Retinal pigment epithelial cell (primary cell): Measurements from ENCODE around the gene RBBP5.

Experiments
- DNase-seq: peaks from one replicate; pipeline ENCODE4 v3.0.0-alpha.2; 2010; ENCODE audit warnings: low read depth
- H3K4me3 ChIP-seq: 2 replicates; pipeline ENCODE4 v1.5.1; 2011; ENCODE audit warnings: mild to moderate bottlenecking, low read length, control low read depth, moderate library complexity
- TF ChIP-seq, protein P1 (sequence below): conservative IDR thresholded peaks from 2 replicates; pipeline ENCODE4 v1.5.1; 2011; ENCODE audit warnings: low read depth, low read length, control low read depth, inconsistent platforms

Gene RBBP5, protein sequence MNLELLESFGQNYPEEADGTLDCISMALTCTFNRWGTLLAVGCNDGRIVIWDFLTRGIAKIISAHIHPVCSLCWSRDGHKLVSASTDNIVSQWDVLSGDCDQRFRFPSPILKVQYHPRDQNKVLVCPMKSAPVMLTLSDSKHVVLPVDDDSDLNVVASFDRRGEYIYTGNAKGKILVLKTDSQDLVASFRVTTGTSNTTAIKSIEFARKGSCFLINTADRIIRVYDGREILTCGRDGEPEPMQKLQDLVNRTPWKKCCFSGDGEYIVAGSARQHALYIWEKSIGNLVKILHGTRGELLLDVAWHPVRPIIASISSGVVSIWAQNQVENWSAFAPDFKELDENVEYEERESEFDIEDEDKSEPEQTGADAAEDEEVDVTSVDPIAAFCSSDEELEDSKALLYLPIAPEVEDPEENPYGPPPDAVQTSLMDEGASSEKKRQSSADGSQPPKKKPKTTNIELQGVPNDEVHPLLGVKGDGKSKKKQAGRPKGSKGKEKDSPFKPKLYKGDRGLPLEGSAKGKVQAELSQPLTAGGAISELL

DNA sequence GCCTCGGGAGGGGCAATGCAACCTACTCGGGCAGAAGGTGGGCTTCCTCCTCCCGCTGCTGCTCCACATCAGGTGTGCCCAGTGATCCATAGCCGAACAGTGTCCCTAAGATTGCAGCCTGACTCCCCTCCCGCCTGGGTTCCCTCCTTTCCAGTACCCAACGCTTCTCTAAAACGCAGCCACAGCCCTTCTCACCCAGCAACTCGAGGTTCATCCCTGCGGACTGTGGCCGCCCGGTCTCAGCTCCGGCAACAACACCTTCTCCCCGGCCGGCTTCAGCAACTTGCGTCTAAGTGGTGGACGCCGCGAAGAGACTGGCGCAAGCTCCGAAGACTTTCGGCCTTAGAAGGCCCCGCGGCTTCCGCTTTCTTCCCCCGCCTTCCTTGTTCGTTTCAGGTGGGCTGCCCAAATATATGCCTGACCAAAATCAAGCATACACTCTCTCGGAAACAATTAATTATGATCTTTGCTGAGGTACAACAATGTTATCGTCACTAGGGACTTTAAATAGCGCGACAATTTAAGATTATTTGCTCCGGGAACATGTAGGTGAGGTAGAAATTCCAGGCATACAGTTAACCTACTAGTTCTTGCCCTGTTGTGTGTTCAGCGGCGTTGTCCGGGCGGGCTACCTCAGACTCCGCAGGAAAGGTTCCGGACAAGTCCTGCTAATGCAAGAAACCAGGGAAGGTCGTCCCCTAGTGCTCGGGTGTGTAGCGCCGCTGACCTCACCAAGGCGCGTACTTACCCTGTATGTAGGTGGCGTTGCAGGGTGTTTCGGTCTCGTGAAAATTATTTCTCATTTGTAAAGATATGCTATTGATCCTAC lies at the start of gene RBBP5:
Gene RBBP5, minus strand, starts transcription at position 319 of the 829 bp plus-strand sequence. Its CDS starts 105 bp downstream, at position 214.
- peak; percentile 97 for DNase-seq
- TF ChIP-seq, protein P1, sequence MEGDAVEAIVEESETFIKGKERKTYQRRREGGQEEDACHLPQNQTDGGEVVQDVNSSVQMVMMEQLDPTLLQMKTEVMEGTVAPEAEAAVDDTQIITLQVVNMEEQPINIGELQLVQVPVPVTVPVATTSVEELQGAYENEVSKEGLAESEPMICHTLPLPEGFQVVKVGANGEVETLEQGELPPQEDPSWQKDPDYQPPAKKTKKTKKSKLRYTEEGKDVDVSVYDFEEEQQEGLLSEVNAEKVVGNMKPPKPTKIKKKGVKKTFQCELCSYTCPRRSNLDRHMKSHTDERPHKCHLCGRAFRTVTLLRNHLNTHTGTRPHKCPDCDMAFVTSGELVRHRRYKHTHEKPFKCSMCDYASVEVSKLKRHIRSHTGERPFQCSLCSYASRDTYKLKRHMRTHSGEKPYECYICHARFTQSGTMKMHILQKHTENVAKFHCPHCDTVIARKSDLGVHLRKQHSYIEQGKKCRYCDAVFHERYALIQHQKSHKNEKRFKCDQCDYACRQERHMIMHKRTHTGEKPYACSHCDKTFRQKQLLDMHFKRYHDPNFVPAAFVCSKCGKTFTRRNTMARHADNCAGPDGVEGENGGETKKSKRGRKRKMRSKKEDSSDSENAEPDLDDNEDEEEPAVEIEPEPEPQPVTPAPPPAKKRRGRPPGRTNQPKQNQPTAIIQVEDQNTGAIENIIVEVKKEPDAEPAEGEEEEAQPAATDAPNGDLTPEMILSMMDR: peak; percentile 80
- peak within 1 kb of the TSS; percentile 100 for H3K4me3 ChIP-seq

DNA sequence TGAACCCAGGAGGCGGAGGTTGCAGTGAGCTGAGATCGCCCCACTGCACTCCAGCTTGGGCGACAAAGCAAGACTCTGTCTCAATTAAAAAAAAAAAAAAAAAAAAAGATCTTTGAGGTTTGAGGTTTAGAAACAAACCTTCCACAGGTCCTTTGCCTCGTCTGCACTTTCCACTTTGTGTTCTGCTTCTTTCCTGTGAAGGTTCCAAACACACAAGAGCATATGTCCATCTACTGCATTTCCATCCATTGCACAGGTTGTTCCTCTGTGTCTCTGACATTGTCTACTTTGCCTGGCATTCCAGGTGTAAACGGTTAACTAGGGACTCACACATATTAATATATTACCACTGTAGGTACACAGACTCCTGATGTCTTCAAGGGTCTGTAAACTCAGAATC lies 49.6 kb upstream of the RBBP5 start:
- DNase-seq: no peak
- no peak overlapping the region for H3K4me3 ChIP-seq
- TF ChIP-seq, protein P1: no peak

- no peak for DNase-seq
- H3K4me3 ChIP-seq: no peak overlapping the region
- TF ChIP-seq, protein P1: no peak
These were observed 48.9 kb upstream of the RBBP5 start for GRCh38 chr1:205170532-205171269.

DNA sequence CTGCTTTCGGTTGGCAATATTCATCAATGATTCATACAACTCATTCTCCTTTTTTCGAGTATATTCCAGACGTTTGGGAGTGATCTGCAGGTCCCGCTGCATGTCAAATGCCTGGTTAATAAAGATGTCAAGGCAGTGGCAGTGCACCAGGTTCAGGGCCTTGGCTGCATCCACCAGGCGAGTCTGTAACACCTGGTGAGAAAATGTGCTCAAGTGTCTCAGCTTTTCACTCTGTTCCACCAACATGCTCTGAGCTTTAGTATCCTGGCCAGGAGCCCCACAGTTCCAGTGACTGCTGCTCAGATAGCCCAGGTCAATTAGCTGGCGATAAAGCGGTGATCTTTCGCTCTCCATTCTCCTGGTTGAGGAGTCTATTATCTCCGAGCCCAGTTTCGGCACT lies 47.5 kb upstream of the RBBP5 start:
- DNase-seq: no peak
- H3K4me3 ChIP-seq: no peak overlapping the region
- TF ChIP-seq, protein P1: no peak

DNA sequence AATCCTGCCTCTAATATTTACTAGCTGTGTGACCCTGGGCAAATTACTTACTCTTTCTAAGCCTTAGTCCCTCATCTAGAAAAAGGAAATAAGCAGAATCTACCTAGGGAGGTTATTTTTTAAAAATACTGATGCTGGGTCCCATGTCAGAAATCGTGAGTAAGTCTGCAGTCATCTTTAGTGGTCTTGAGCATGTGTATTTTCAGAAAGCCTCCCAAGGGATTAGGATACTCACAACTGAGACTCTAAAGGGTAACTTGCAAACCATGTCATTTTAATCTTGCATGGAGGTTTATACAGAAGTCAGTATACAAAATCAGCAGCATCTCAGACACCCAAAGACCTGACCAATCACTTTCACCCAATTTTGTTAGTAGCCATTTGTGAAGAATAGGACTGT lies 46.5 kb upstream of the RBBP5 start:
- DNase-seq: no peak
- TF ChIP-seq, protein P1: no peak
- H3K4me3 ChIP-seq: no peak overlapping the region

- H3K4me3 ChIP-seq: no peak overlapping the region
- DNase-seq: peak; percentile 74
- TF ChIP-seq, protein P1: no peak
These were observed 40.5 kb upstream of the RBBP5 start for GRCh38 chr1:205162301-205162700.
